H1 (cell line): ENCODE measurements around the gene ARAP3. TPM values are rescaled to one million over a fixed set of nuclear protein-coding genes. Genes with fewer than 3 reads are reported as not detected.
A peak's percentile ranks its signal among the peaks of the same experiment; 100 is the strongest.

Experiments
- CTCF ChIA-PET: fragments of 300-600 bp; sonication (Branson Sonifier 250); formaldehyde crosslinking; loops from one replicate; lab custom pipeline; 2021; ENCODE audit not compliant: partially characterized antibody; lab: Charles Lee
- POLR2A ChIA-PET: fragments of 300-600 bp; sonication (Branson Sonifier 250); formaldehyde crosslinking; loops from one replicate; lab custom pipeline; 2021; ENCODE audit warnings: inconsistent platforms; ENCODE audit not compliant: partially characterized antibody; lab: Charles Lee
- DNase-seq, 2 experiments: peaks; one replicate each; pipeline versions ENCODE4 v3.0.0 to v3.0.0-alpha.2; 2010 to 2022; ENCODE audit warnings: low spot score in 2 of 2, low read depth in 1 of 2, mixed read lengths in 1 of 2
- FAIRE-seq: peaks from 2 replicates; lab custom pipeline; 2011; peaks lifted over from hg19 to GRCh38; lab: Jason Lieb, UNC
- H2AFZ ChIP-seq: 2 replicates; pipeline ENCODE4 v1.8.1; 2012; ENCODE audit warnings: low read length, inconsistent platforms
- H2AK5ac ChIP-seq: 2 replicates; pipeline ENCODE4 v1.6.1; 2013; ENCODE audit warnings: low read depth, low read length
- H2BK120ac ChIP-seq: replicated peaks from 2 replicates; pipeline ENCODE3; 2013; ENCODE audit warnings: low read depth, low read length, inconsistent platforms
- H2BK12ac ChIP-seq: 2 replicates; pipeline ENCODE4 v1.6.1; 2013; ENCODE audit warnings: low read depth, low read length
- H2BK15ac ChIP-seq: 2 replicates; pipeline ENCODE4 v1.6.1; 2013; ENCODE audit warnings: low read length
- H2BK20ac ChIP-seq: 2 replicates; pipeline ENCODE4 v1.6.1; 2013; ENCODE audit warnings: low read length
- H2BK5ac ChIP-seq: 2 replicates; pipeline ENCODE4 v1.6.1; 2013; ENCODE audit warnings: low read depth, low read length
- H3K14ac ChIP-seq: 2 replicates; pipeline ENCODE4 v1.6.1; 2013; ENCODE audit warnings: inconsistent platforms; ENCODE audit not compliant: insufficient read length
- H3K18ac ChIP-seq: 2 replicates; pipeline ENCODE4 v1.6.1; 2013; ENCODE audit warnings: low read length; ENCODE audit errors: extremely low read depth
- H3K23ac ChIP-seq: 2 replicates; pipeline ENCODE4 v1.6.1; 2013; ENCODE audit warnings: inconsistent platforms; ENCODE audit not compliant: insufficient read length
- H3K23me2 ChIP-seq: 2 replicates; pipeline ENCODE4 v1.6.1; 2013; ENCODE audit warnings: low read depth, low read length
- H3K27ac ChIP-seq: 2 replicates; pipeline ENCODE4 v1.6.1; 2011; ENCODE audit warnings: low read depth, low read length, inconsistent platforms
- H3K27me3 ChIP-seq, 4 experiments: replicated peaks in 1 of 4; 1 replicate in 1 of 4; 2 replicates in 3 of 4; pipeline versions ENCODE4 v1.6.1 to v1.8.1; 2011 to 2013; ENCODE audit warnings: low read length in 3 of 4, mild to moderate bottlenecking in 3 of 4, inconsistent platforms in 2 of 4, mixed read lengths in 2 of 4, moderate library complexity in 1 of 4; ENCODE audit not compliant: control insufficient read depth in 3 of 4, insufficient read depth in 3 of 4; ENCODE audit errors: extremely low read depth in 1 of 4
- H3K36me3 ChIP-seq, 4 experiments: 2 replicates each; pipeline versions ENCODE4 v1.6.1 to v1.8.1; 2011 to 2013; ENCODE audit warnings: mild to moderate bottlenecking in 4 of 4, low read length in 3 of 4, moderate library complexity in 2 of 4, control low read depth in 1 of 4, inconsistent platforms in 1 of 4; ENCODE audit not compliant: insufficient read depth in 4 of 4, control insufficient read depth in 2 of 4
- H3K4ac ChIP-seq: replicated peaks from 2 replicates; pipeline ENCODE3; 2013; ENCODE audit warnings: low read length, low read depth, mixed read lengths, inconsistent platforms; ENCODE audit not compliant: insufficient read length
- H3K4me1 ChIP-seq, 4 experiments: replicated peaks in 1 of 4; 1 replicate in 1 of 4; 2 replicates in 3 of 4; pipeline versions ENCODE4 v1.6.1 to v1.8.1; 2011 to 2013; ENCODE audit warnings: low read length in 3 of 4, inconsistent platforms in 2 of 4, mixed read lengths in 1 of 4; ENCODE audit not compliant: insufficient read depth in 4 of 4, control insufficient read depth in 3 of 4
- H3K4me2 ChIP-seq, 2 experiments: 2 replicates each; pipeline versions ENCODE4 v1.6.1 to v1.8.1; 2011 to 2013; ENCODE audit warnings: low read depth in 2 of 2, low read length in 2 of 2, control low read depth in 1 of 2, inconsistent platforms in 1 of 2, mild to moderate bottlenecking in 1 of 2; ENCODE audit not compliant: insufficient read depth in 1 of 2
- H3K4me3 ChIP-seq, 4 experiments: fragments of 200-600, 300-600 bp in 1 of 4; sonication (generic), shearing (Covaris generic), sonication (Bioruptor Twin) in 1 of 4; 2 replicates each; pipeline versions ENCODE4 v1.5.1 to v1.8.1; 2011 to 2016; ENCODE audit warnings: low read length in 4 of 4, low read depth in 3 of 4, control low read depth in 2 of 4, inconsistent platforms in 2 of 4, mild to moderate bottlenecking in 2 of 4, mixed read lengths in 1 of 4, moderate library complexity in 1 of 4; ENCODE audit not compliant: insufficient read depth in 2 of 4; ENCODE audit errors: extremely low read depth in 1 of 4
- H3K56ac ChIP-seq: replicated peaks from 2 replicates; pipeline ENCODE3; 2013; ENCODE audit warnings: low read depth, mild to moderate bottlenecking, mixed read lengths, low read length, inconsistent platforms; ENCODE audit not compliant: insufficient read length
- H3K79me1 ChIP-seq: 2 replicates; pipeline ENCODE4 v1.6.1; 2013; ENCODE audit warnings: low read depth, low read length, control low read depth
- H3K79me2 ChIP-seq, 2 experiments: 2 replicates each; pipeline versions ENCODE4 v1.6.1 to v1.8.1; 2012 to 2013; ENCODE audit warnings: low read length in 2 of 2, mild to moderate bottlenecking in 2 of 2, inconsistent platforms in 1 of 2; ENCODE audit not compliant: insufficient read depth in 2 of 2, control insufficient read depth in 1 of 2
- H3K9ac ChIP-seq, 4 experiments: replicated peaks in 1 of 4; 1 replicate in 1 of 4; 2 replicates in 3 of 4; pipeline versions ENCODE4 v1.6.1 to v1.8.1; 2011 to 2013; ENCODE audit warnings: low read depth in 3 of 4, low read length in 3 of 4, control low read depth in 2 of 4, mild to moderate bottlenecking in 2 of 4, moderate library complexity in 2 of 4, inconsistent platforms in 1 of 4; ENCODE audit errors: extremely low read depth in 1 of 4
- H3K9me3 ChIP-seq, 2 experiments: 2 replicates each; pipeline versions ENCODE4 v1.6.1 to v1.8.1; 2012 to 2013; ENCODE audit warnings: mild to moderate bottlenecking in 2 of 2, moderate library complexity in 2 of 2, control low read depth in 1 of 2, inconsistent platforms in 1 of 2, low read depth in 1 of 2, low read length in 1 of 2, mixed read lengths in 1 of 2; ENCODE audit not compliant: insufficient read depth in 2 of 2
- H4K20me1 ChIP-seq, 2 experiments: replicated peaks in 1 of 2; 2 replicates each; pipeline versions ENCODE3 to v1.8.1; 2011 to 2013; ENCODE audit warnings: inconsistent platforms in 2 of 2, low read length in 2 of 2, mild to moderate bottlenecking in 1 of 2; ENCODE audit not compliant: insufficient read depth in 2 of 2, control insufficient read depth in 1 of 2
- H4K5ac ChIP-seq: 2 replicates; pipeline ENCODE4 v1.6.1; 2013; ENCODE audit warnings: low read length, low read depth, mixed read lengths, inconsistent platforms; ENCODE audit not compliant: insufficient read length
- H4K8ac ChIP-seq: 2 replicates; pipeline ENCODE4 v1.8.0; 2013; ENCODE audit warnings: mild to moderate bottlenecking, moderate library complexity, low read length, inconsistent platforms; ENCODE audit not compliant: insufficient read depth; ENCODE audit errors: extremely low read depth
- H4K91ac ChIP-seq: replicated peaks from 2 replicates; pipeline ENCODE3; 2013; ENCODE audit warnings: low read length, mixed read lengths, inconsistent platforms; ENCODE audit not compliant: insufficient read length
- SIN3A ChIP-seq, 2 experiments: IDR thresholded peaks in 1 of 2; conservative IDR thresholded peaks in 1 of 2; 2 replicates each; pipeline ENCODE4 v1.6.1; 2011 to 2012; ENCODE audit warnings: low read length in 2 of 2, improper control_type of control experiment in 1 of 2, low read depth in 1 of 2, mild to moderate bottlenecking in 1 of 2
- SP4 ChIP-seq: IDR thresholded peaks from 2 replicates; pipeline ENCODE4 v1.6.1; 2012; ENCODE audit warnings: low read length, inconsistent platforms
- ZNF274 ChIP-seq: IDR thresholded peaks from 2 replicates; pipeline ENCODE4 v1.7.0; 2012; ENCODE audit warnings: low read length, borderline replicate concordance; ENCODE audit errors: extremely low read depth
- WGBS, 2 experiments: shearing (Covaris generic) in 1 of 2; methylation state at CpG; one replicate each; pipeline versions ENCODE4 v1.1.6 to v1.1.7; 2013 to 2015; ENCODE audit warnings: low lambda C conversion rate in 2 of 2, mixed read lengths in 2 of 2, inconsistent platforms in 1 of 2, low coverage in 1 of 2, missing lambda C conversion rate in 1 of 2; ENCODE audit not compliant: insufficient replicate concordance in 2 of 2, insufficient coverage in 1 of 2, insufficient read length in 1 of 2; ENCODE audit errors: extremely low coverage in 1 of 2, missing lambda C conversion rate in 1 of 2; 5-methylcytosine and 5-hydroxymethylcytosine counted together
- polyA plus RNA-seq, 7 experiments: library from polyadenylated mRNA; depleted of rRNA in 3 of 7; stranded (reverse) in 5 of 7; unstranded in 2 of 7; fragments of >200 nt in 5 of 7; fragments of 200-250 nt in 2 of 7; gene quantifications; 1 replicate in 5 of 7; 2 replicates in 1 of 7; 4 replicates in 1 of 7; pipeline versions ENCODE4 v1.2.1 to v1.2.3, GENCODE V29; 2011 to 2013; ENCODE audit warnings: missing spikeins in 2 of 7, mixed read lengths in 2 of 7
- total RNA-seq: library from RNA; stranded (reverse); fragmentation: NEBNext Ultra II Directional; extraction: Animal tissue kit (Norgen Biotek cat#: 25700); gene quantifications from 2 replicates; pipeline ENCODE4 v1.2.1, GENCODE V29; 2021

Gene ARAP3
- total and polyA plus RNA-seq, 2 of the 8 experiments (the other 6 are each of a cell fraction or from before 2014, with no cell fraction given) = 14.4 to 48.6 TPM

- H2AFZ ChIP-seq = no peak overlapping the region; the same call in 1 of the 2 replicates
- no peak overlapping the region for H3K18ac ChIP-seq
- H3K9ac ChIP-seq = no peak overlapping the region; a peak in 1 of 7 replicates
- FAIRE-seq (no peak), DNase-seq (no peak)
- H2BK12ac ChIP-seq = no peak overlapping the region; the same call in 1 of the 2 replicates
- H3K36me3 ChIP-seq = peaks cover 0 to 16% (median 10%) of the 10 kb centered on the region in 4 experiments; a peak in 4 of 8 replicates
- no peaks in the 10 kb centered on the region for H3K79me2 ChIP-seq
- ChIA-PET CTCF (interaction anchor here (0.7 to 1.8 kb wide), 12 partner anchors 9 to 361 kb away, joined by 3 to 7 read pairs (median 4); partner anchors contain the start of genes GNPDA1, HDAC3 and RELL2), POLR2A (interaction anchor here (0.8 to 7.3 kb wide), 13 partner anchors 9 to 227 kb away, joined by 3 to 96 read pairs (median 4); partner anchors contain the start of genes DIAPH1, HDAC3, PCDH1 and RELL2)
- no peak overlapping the region for H4K5ac ChIP-seq
- no peak overlapping the region for H2BK5ac ChIP-seq
- 51% methylated on average over 9 of the region's 9 CpGs; no CpG with 5 or more reads in 1 of the 2 experiments for WGBS, 2 experiments
- H2BK15ac ChIP-seq = no peak overlapping the region
- no peaks in the 10 kb centered on the region; a peak in 1 of 7 replicates for H3K27me3 ChIP-seq
- peak overlapping the region; percentile 90 to 97 for H3K4me2 ChIP-seq
- H3K4ac ChIP-seq = no peak overlapping the region
- H3K56ac ChIP-seq = no peak overlapping the region
- H3K27ac ChIP-seq = no peak overlapping the region
- H3K4me1 ChIP-seq = peaks cover 2 to 8% (median 6%) of the 10 kb centered on the region in 4 experiments; a peak in 6 of 7 replicates
- peaks cover 3% of the 10 kb centered on the region; the same call in 1 of the 2 replicates for H3K23me2 ChIP-seq
- H3K9me3 ChIP-seq = no peaks in the 10 kb centered on the region
- TF ChIP-seq SP4 (no peak), SIN3A (conservative IDR thresholded peaks at IDR 0.05 in 1 of 2, IDR thresholded peaks at IDR 0.05 in 1 of 2; ENCODE audit: low read depth in 1 of 2, low read length in 2 of 2) (no peak), ZNF274 (no peak)
- peak overlapping the region; percentile 17 for H4K91ac ChIP-seq
- no peak overlapping the region for H2BK20ac ChIP-seq
- peak overlapping the region; percentile 23 to 83 (median 56); a peak in 5 of 8 replicates for H3K4me3 ChIP-seq
- H2AK5ac ChIP-seq = no peak overlapping the region
- H3K79me1 ChIP-seq = peaks cover 3% of the 10 kb centered on the region; the same call in 1 of the 2 replicates
- H3K23ac ChIP-seq = no peak overlapping the region
- no peak overlapping the region for H4K8ac ChIP-seq
- H4K20me1 ChIP-seq = peaks cover 2 to 3% of the 10 kb centered on the region in 2 experiments
- no peak overlapping the region for H3K14ac ChIP-seq
- no peak overlapping the region for H2BK120ac ChIP-seq
Observed at GRCh38 chr5:141651728-141652105, 30.3 kb downstream of the ARAP3 start.
